Stomach (tissue), 4 donors: ENCODE measurements around the gene STMP1.

Source experiments
- CTCF ChIP-seq, 7 experiments: fragments of 450-650 bp in 4 of 7; fragments of 200-600 bp in 3 of 7; sonication (generic) in 3 of 7; IDR thresholded peaks; one replicate each; pipeline ENCODE4 v1.5.1; 2016 to 2019; ENCODE audit warnings: antibody characterized with exemption in 7 of 7, control low read depth in 2 of 7, mild to moderate bottlenecking in 1 of 7
- EP300 ChIP-seq: sonication (generic); formaldehyde crosslinking; IDR thresholded peaks from one replicate; pipeline ENCODE4 v1.6.1; 2017; ENCODE audit warnings: antibody characterized with exemption
- POLR2A ChIP-seq, 4 donors: fragments of 450-650 bp; IDR thresholded peaks; one replicate each; pipeline ENCODE4 v1.6.1; 2016; ENCODE audit warnings: antibody characterized with exemption in 4 of 4, control low read depth in 2 of 4, mild to moderate bottlenecking in 1 of 4, moderate library complexity in 1 of 4
- POLR2AphosphoS5 ChIP-seq, 3 donors: sonication (generic); formaldehyde crosslinking; IDR thresholded peaks; one replicate each; pipeline ENCODE4 v1.6.1; 2016; ENCODE audit warnings: antibody characterized with exemption in 3 of 3

GRCh38 chr7:135665042-135665441 is 2.7 kb downstream of the STMP1 start:
- TF ChIP-seq CTCF (IDR thresholded peaks at IDR 0.05) (no peak), EP300 (no peak), POLR2A (IDR thresholded peaks at IDR 0.05) (no peak), POLR2AphosphoS5 (IDR thresholded peaks at IDR 0.05) (no peak)
